Vagina (tissue), 2 donors: Measurements from ENCODE around the gene EHMT2.

ENCODE experiments used
- CTCF ChIP-seq, 3 experiments: fragments of 450-650 bp in 2 of 3; fragments of 200-600 bp in 1 of 3; sonication (generic) in 1 of 3; IDR thresholded peaks; one replicate each; pipeline ENCODE4 v1.5.1; 2017 to 2019; ENCODE audit warnings: antibody characterized with exemption in 3 of 3, mild to moderate bottlenecking in 2 of 3, moderate library complexity in 2 of 3
- POLR2A ChIP-seq, 2 donors: fragments of 450-650 bp; IDR thresholded peaks; one replicate each; pipeline ENCODE4 v1.6.1; 2017; ENCODE audit warnings: antibody characterized with exemption in 2 of 2, mild to moderate bottlenecking in 2 of 2, moderate library complexity in 2 of 2
- POLR2AphosphoS5 ChIP-seq, 2 donors: sonication (generic); formaldehyde crosslinking; IDR thresholded peaks; one replicate each; pipeline ENCODE4 v1.9.0; 2017; ENCODE audit warnings: antibody characterized with exemption in 2 of 2, mild to moderate bottlenecking in 2 of 2, low read depth in 1 of 2; ENCODE audit not compliant: insufficient read depth in 1 of 2

GRCh38 chr6:31871046-31871659, 26.3 kb downstream of the EHMT2 start:
- TF ChIP-seq CTCF (IDR thresholded peaks at IDR 0.05) (no peak), POLR2A (IDR thresholded peaks at IDR 0.05) (no peak), POLR2AphosphoS5 (IDR thresholded peaks at IDR 0.05; ENCODE audit: insufficient read depth in 1 of 2, low read depth in 1 of 2) (no peak)
